ENCODE data around the gene TMEM11. TPM values are rescaled to one million over a fixed set of nuclear protein-coding genes. Genes with fewer than 3 reads are reported as not detected.

Gene TMEM11
- total RNA-seq, 1 donor from 2014 or later = 22.2 TPM

DNA sequence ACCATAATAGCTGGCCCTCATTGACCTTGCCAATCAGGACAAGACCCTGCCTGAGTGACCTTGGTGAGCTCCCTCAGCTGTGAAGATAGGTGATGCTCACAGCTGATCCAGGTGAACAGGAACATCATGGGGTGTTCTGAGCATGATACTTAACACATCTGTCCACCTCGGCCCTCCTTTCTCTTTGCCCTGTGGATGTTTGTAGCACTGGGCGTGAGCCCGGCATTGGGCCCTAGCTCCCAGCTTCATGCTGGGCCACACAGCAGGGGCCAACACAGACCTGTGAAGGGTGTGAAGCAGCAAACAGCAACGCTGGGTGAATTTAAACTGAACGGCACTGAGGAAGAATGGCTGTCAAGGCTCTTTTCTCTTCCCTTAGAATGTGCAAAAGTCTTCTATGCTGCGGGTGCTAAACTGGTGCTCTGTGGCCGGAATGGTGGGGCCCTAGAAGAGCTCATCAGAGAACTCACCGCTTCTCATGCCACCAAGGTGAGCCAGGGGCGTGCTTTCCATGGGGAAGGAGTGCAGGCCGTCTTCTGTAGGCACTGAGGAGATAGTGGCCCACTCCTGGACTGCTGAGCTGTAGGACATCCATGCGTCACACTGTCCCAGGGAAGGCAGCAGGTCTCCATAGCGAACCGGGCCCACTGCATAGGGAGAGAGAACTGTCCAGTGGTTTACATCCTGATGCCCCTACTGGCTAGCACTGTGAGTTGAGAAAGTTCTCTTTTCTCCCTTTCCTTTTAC, 35.9 kb downstream of the TMEM11 start:
- no peak for TF ChIP-seq CTCF (IDR thresholded peaks at IDR 0.05; ENCODE audit: unreplicated experiment)
- H3K27me3 Mint-ChIP-seq = no peaks in the 10 kb centered on the region
- H3K27ac Mint-ChIP-seq = no peak overlapping the region
- H3K36me3 Mint-ChIP-seq (ENCODE audit: insufficient read depth) = peaks cover 8% of the 10 kb centered on the region
- no peaks in the 10 kb centered on the region for H3K9me3 Mint-ChIP-seq (ENCODE audit: low read depth)
- no peak overlapping the region for H3K4me3 Mint-ChIP-seq (ENCODE audit: low read depth)
- DNase-seq (ENCODE audit: low spot score, unreplicated experiment) = no peak
- H3K4me1 Mint-ChIP-seq (ENCODE audit: low read depth) = no peaks in the 10 kb centered on the region

DNA sequence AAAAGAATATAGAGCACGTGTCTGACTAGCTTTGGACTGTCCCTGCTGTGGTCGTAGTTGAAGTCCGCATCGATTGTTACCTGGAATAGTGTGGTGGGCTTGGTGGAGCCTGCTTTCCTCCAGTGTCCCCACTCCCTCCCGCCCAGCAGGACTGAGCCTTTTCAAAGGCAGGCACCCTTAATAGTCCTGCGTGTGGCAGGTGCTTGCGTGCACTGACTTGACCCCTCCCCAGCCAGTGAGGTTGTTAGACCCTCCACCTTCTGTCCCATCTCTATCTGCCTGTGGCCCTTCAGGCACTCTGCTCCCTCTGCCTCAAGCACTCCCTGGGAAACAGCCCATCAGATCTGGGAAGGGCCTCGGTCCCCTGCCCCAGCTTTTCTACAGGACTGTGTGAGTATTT, 36.6 kb downstream of the TMEM11 start:
- Mint-ChIP-seq H3K36me3 (ENCODE audit: insufficient read depth) (peaks cover 9% of the 10 kb centered on the region), H3K4me1 (ENCODE audit: low read depth) (no peaks in the 10 kb centered on the region), H3K27me3 (no peaks in the 10 kb centered on the region), H3K4me3 (ENCODE audit: low read depth) (no peak overlapping the region), H3K9me3 (ENCODE audit: low read depth) (no peaks in the 10 kb centered on the region), H3K27ac (no peak overlapping the region)
- no peak for DNase-seq (ENCODE audit: low spot score, unreplicated experiment)
- TF ChIP-seq CTCF (IDR thresholded peaks at IDR 0.05; ENCODE audit: unreplicated experiment) = no peak

- no peak for TF ChIP-seq CTCF (IDR thresholded peaks at IDR 0.05; ENCODE audit: unreplicated experiment)
- DNase-seq (ENCODE audit: low spot score, unreplicated experiment) = no peak
Observed at GRCh38 chr17:21176773-21177395, 37.1 kb downstream of the TMEM11 start.

GRCh38 chr17:21174713-21175112, 39.2 kb downstream of the TMEM11 start:
- no peak for TF ChIP-seq CTCF (IDR thresholded peaks at IDR 0.05; ENCODE audit: unreplicated experiment)
- Mint-ChIP-seq H3K27me3 (no peaks in the 10 kb centered on the region), H3K4me3 (ENCODE audit: low read depth) (no peak overlapping the region), H3K9me3 (ENCODE audit: low read depth) (no peaks in the 10 kb centered on the region), H3K27ac (no peak overlapping the region), H3K36me3 (ENCODE audit: insufficient read depth) (peaks cover 11% of the 10 kb centered on the region), H3K4me1 (ENCODE audit: low read depth) (no peaks in the 10 kb centered on the region)
- DNase-seq (ENCODE audit: low spot score, unreplicated experiment) = no peak

More at GRCh38 chr17:21176773-21177395, 37.1 kb downstream of the TMEM11 start:
- H3K27ac Mint-ChIP-seq = no peak overlapping the region
- H3K27me3 Mint-ChIP-seq = no peaks in the 10 kb centered on the region
- H3K4me1 Mint-ChIP-seq (ENCODE audit: low read depth) = no peaks in the 10 kb centered on the region
- no peaks in the 10 kb centered on the region for H3K9me3 Mint-ChIP-seq (ENCODE audit: low read depth)
- H3K36me3 Mint-ChIP-seq (ENCODE audit: insufficient read depth) = peaks cover 12% of the 10 kb centered on the region
- H3K4me3 Mint-ChIP-seq (ENCODE audit: low read depth) = no peak overlapping the region

DNA sequence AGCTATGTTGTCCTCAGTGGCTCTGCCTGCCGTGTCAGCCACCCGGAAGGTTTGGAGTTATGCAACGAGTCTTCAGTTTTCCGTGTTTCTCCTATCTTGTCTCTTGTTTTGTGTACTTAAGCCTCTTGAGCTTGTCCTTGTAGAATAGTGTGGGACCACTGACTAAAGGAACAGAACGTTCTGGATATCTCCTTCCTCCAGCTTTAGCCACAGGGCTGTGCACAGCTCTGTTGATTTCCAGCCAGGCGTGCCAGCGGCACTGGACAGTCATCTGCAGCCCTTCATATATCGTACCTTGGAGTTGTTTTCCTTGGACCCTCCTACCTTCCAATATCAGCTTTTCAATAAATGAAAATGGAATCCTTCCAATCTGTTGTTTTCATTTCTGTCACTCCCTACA, 39.8 kb downstream of the TMEM11 start:
- no peak overlapping the region for H3K27ac Mint-ChIP-seq
- H3K4me1 Mint-ChIP-seq (ENCODE audit: low read depth) = no peaks in the 10 kb centered on the region
- no peak for TF ChIP-seq CTCF (IDR thresholded peaks at IDR 0.05; ENCODE audit: unreplicated experiment)
- H3K9me3 Mint-ChIP-seq (ENCODE audit: low read depth) = no peaks in the 10 kb centered on the region
- no peaks in the 10 kb centered on the region for H3K27me3 Mint-ChIP-seq
- H3K4me3 Mint-ChIP-seq (ENCODE audit: low read depth) = no peak overlapping the region
- DNase-seq (ENCODE audit: low spot score, unreplicated experiment) = no peak
- peaks cover 11% of the 10 kb centered on the region for H3K36me3 Mint-ChIP-seq (ENCODE audit: insufficient read depth)

Measured in progenitor cell of endocrine pancreas (in vitro differentiated cells).